Urothelium cell line (cell line): ENCODE results near the gene SLC9A8.
"Not testable (repeated sequence)": the region's sequence is repeated elsewhere in the genome, so short reads cannot be mapped to it uniquely, and the experiment has no call there.

ENCODE experiments used
- DNase-seq: peaks from one replicate; pipeline ENCODE4 v3.0.0; 2011; ENCODE audit warnings: low spot score, mixed read lengths
- FAIRE-seq: peaks from 2 replicates; lab custom pipeline; 2011; peaks lifted over from hg19 to GRCh38; lab: Jason Lieb, UNC

SLC9A8 gene

DNA sequence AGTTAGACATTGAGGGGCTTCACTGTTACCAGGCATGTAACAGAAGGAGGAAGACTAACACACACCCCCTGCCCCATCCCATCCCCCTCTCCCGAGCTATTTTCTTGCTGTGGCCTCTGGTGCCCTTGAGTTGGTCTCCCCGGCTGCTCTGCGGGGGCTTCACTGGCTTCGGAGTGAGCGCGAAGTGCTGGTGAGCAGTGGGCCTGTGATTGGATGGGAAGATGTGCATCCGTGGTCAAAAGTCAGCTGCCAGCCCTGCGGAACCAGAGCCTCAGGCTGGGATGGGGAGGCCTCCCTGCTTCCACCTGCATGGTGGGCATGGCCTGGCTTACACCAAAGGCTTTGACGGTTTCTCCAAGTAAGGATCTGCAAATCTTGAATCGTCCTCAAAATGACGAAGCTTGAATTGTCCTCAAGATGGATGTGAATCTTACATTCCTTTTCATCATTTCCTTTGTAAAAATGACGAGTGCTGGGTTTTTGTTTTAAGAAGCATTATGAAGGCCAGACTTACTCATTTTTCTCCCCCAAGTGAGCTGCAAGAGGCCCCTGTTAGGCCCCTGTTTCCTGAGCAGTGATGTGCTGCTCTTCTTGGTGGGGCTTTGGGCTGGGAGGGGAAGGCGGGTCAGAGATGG lies 79.0 kb downstream of the SLC9A8 start:
- FAIRE-seq, result peak; percentile 5

DNA sequence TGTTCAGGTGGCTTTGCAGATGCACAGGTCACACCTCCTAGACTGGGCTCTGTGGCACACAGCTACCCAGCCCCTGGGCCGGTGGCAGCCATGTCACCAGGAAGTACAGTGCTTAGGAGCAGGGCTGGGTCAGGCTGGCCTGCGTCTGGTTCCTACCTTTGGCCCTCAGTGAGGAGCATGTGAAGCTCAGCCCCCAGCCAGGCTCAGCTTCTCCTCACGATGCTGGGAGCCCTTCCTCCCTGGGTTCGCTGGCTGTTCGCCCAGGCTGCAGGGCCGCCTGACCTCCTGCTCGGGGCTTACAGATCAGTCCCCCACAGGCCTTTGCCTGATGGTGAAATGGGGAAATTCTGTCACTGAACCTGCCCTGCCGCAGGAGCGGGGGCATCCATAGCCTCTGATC lies 79.6 kb downstream of the SLC9A8 start:
- FAIRE-seq (no peak), DNase-seq (no peak)

More for the DNA sequence above, 79.0 kb downstream of the SLC9A8 start:
- DNase-seq, result no peak

DNA sequence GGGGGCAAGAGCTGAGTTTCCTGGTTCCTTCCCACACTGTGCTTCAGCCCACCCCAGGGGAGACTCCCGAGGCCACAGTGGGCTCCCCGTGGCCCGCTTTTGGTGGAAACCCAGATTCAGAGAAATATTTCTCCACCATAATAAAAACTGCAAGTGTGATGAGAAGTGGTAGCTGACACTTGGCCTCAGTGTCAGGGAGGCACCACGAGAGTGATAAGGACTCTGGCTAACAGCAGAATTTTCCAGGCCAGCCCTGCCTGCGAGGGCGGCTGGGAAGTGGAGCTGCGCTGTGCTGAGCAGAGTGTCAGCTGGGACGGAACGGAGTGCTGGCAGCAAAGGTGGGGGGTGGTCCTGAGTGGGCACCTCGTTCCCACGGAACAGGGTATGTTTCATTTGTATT lies 80.2 kb downstream of the SLC9A8 start:
- FAIRE-seq, result no peak
- DNase-seq, result no peak

GRCh38 chr20:49893242-49894072 lies 80.8 kb downstream of the SLC9A8 start:
- FAIRE-seq (no peak), DNase-seq (no peak)

DNA sequence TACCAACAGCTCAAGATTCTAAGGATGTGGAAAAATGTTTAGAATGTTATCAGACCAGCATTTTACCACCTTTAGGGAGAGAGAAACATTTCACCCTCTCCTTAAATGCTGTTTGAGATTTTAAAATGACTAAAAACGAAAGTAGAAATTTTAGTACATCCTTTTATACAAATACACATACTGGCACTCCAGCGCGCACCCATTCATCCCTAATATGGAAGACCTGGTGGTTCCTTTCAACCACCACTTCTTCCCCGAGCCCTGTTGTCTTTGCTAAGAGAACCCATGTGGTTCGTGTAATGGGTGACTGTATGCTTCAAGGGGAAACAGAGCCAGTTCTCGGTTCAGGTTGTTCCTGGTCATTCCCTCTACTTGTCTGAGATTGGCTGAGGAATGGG lies 81.4 kb downstream of the SLC9A8 start:
- FAIRE-seq, result no peak
- no peak for DNase-seq

DNA sequence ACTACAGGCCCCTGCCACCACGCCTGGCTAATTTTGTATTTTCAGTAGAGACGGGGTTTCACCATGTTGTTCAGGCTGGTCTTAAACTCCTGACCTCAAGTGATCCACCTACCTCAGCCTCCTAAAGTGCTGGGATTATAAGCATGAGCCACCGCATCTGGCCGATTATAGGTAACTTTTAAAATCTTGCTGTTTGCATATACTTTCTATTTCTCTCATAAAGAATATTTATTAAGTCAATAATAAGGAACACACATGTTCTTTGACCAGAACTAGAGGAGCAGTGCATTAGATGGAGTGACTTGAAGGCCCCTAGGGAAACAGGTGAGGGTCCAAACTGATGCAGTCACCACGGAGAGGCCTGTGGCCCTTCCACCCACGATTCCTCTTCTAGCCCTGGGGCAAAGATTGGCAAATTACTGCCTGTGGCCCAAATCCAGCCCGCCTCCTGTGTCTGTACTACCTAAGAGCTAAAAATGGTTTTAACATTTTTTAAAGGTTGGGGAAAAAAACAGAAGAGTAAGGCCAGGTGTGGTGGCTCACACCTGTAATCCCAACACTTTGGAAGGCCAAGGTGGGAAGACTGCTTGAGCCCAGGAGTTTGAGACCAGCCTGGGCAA lies 83.0 kb downstream of the SLC9A8 start:
- FAIRE-seq, DNase-seq: not testable (repeated sequence)

DNA sequence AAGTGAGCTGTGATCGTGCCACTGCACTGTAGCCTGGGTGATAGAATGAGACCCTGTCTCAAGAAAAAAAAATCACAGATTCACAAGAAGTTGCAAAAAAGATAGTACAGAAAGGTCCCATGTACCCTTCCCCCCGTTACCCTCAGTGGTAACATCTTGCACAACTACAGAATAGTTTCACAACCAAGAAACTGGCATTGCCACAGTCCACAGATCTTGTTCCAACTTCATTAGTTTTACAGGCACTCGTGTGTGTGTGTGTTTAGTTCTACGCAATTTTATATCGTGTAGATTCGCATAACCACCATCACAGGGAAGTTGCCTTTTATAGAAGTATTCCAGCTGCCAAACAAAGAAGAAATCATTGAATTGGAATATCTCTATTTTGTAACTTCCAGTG lies 83.6 kb downstream of the SLC9A8 start:
- FAIRE-seq (no peak), DNase-seq (no peak)

DNA sequence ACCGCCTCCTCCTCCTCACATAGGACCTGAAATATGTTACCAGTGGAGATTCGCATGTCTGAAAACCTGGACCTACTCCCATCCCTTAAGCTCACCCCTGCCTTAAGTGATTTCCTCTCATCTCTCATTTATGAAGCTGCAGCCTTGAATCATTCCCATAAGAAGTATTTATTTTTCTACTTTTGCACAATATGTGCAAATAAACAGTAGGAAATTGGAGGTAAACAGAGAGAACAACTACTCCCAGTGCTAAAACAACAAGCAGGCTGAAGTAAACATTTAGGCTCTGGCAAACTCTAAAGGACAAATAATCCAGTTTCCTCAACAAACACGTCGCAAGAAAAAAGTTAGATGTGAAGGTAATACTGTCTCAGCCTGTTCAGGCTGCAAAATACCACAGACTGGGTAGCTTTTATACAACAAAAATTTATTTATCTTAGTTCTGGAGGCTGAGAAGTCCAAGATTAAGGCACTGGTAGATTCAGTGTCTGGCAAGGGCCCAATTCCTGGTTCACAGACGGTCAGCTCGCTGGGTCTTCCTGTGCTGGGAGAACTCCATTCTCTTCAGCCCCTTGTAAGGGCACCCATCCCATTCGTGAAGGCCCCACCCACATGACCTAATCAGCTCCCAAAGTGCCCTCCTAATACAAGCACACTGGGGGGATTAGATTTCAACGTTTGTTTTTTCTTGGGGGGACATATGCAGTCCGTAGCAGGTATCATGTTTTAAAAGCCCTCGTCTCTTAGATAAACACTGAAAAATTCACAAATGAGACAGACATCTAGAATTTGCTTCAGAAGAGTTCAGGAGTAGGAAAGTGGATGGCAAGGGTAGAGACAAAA lies 87.1 kb downstream of the SLC9A8 start:
- DNase-seq (no peak), FAIRE-seq (no peak)

- DNase-seq, result no peak
- no peak for FAIRE-seq
Measured at GRCh38 chr20:49901588-49901987, 89.0 kb downstream of the SLC9A8 start.

- DNase-seq, result no peak
- FAIRE-seq, result no peak
Measured at GRCh38 chr20:49904440-49905214, 92.0 kb downstream of the SLC9A8 start.

- DNase-seq (no peak), FAIRE-seq (no peak)
Measured at GRCh38 chr20:49905415-49906091, 92.9 kb downstream of the SLC9A8 start.

GRCh38 chr20:49906101-49906604 lies 93.5 kb downstream of the SLC9A8 start:
- no peak for FAIRE-seq

GRCh38 chr20:49906615-49907154 lies 94.1 kb downstream of the SLC9A8 start:
- no peak for FAIRE-seq

More at GRCh38 chr20:49906101-49906604, 93.5 kb downstream of the SLC9A8 start:
- DNase-seq, result no peak

GRCh38 chr20:49907405-49908257 lies 95.0 kb downstream of the SLC9A8 start:
- FAIRE-seq (no peak), DNase-seq (no peak)

More at GRCh38 chr20:49906615-49907154, 94.1 kb downstream of the SLC9A8 start:
- DNase-seq, result no peak

GRCh38 chr20:49908258-49908565 lies 95.6 kb downstream of the SLC9A8 start:
- FAIRE-seq (no peak), DNase-seq (no peak)

DNA sequence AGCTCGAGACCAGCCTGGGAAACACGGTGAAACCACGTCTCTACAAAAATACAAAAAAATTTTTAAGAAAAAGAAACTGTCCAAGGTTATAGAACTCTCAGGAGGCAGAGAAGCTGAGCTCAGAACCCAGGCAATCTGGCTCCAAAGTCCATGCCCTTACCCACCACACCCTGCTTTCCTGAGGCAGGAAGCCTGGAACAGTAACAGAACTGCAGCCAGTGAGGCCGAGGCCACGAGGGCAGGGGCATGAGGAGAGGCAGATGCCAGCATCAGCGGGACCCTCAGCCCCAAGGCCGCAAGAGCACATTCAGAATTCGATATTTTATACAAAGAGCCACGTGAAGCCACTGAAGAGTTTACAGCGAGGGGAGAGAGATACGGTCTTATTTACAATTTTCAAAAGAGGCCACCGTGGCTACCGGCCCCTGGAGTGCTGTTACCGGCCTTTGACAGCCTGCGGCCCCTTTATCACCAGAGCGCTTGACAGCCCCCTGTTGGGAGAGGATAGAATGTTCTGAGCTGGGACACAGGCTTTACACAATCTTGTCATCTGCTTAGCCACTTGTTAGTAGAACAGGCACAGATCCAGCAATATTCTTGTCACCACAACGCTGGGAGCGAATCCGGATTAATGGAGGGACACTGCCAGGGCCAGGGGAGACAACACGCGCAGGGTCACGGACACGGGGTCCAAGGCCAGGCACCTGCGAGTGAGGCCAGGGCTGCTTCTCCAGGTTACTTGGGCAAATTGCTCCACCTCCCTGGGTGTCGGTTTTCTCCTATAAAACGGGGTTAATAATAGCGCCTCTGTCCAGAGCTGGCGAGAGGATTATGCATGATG lies 97.1 kb downstream of the SLC9A8 start:
- no peak for DNase-seq
- no peak for FAIRE-seq

- FAIRE-seq, result no peak
- no peak for DNase-seq
Measured at GRCh38 chr20:49910340-49910706, 97.7 kb downstream of the SLC9A8 start.
